GM13976 (cell line): ENCODE data around the gene TRIM27.
A peak's percentile ranks its signal among the peaks of the same experiment; 100 is the strongest.

ENCODE experiments used
- DNase-seq: peaks from one replicate; pipeline ENCODE4 v3.0.0; 2012; ENCODE audit warnings: low spot score
- CTCF ChIP-seq: IDR thresholded peaks from 2 replicates; pipeline ENCODE4 v1.5.1; 2012; ENCODE audit warnings: borderline replicate concordance, mild to moderate bottlenecking; ENCODE audit not compliant: insufficient read depth; ENCODE audit errors: extremely low read depth, missing control alignments, control extremely low read depth
- in situ Hi-C: fragments of 300-500 bp; cut with MboI; formaldehyde crosslinking; loops from one replicate; pipeline ENCODE4 v1.12.0; 2022; ENCODE audit warnings: low sequenced_read_pairs, mixed read lengths, inconsistent platforms; ENCODE audit not compliant: unreplicated experiment

TRIM27 gene

GRCh38 chr6:28896505-28897368 lies 27.0 kb downstream of the TRIM27 start:
- no peak for TF ChIP-seq CTCF
- DNase-seq = peak; percentile 63
- in situ Hi-C loops = no loop called here

- no peak for TF ChIP-seq CTCF
- in situ Hi-C loops = no loop called here
- peak; percentile 90 for DNase-seq
Observed at GRCh38 chr6:28895131-28895812, 28.5 kb downstream of the TRIM27 start.

DNA sequence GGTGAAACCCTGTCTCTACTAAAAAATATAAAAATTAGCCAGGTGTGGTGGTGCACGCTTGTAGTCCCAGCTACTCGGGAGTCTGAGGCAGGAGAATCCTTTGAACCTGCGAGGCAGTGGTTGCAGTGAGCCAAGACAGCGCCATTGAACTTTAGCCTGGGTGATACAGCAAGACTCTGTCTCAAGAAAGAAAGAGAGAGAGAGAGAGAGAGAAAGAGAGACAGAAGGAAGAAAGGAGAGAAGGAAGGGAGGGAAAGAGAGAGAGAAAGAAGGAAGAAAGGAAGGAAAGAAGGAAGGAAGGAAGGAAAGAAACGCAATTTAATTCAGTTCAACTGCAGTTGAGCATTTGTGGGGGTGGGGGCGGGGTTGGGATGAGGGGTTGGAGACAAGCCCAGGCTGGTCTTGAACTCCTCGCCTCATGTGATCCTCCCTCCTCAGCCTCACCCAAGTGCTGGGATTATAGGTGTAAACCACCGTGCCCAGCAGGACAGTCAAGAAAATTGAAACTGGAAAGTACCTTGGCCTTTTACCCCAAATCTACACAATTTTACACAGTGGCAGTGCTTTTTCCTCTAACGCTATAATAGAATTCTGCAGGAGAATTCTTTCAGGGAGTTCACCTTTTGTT lies 30.5 kb downstream of the TRIM27 start:
- DNase-seq = no peak
- in situ Hi-C loops = no loop called here
- no peak for TF ChIP-seq CTCF

- in situ Hi-C loops = no loop called here
- TF ChIP-seq CTCF = no peak
Observed at GRCh38 chr6:28892525-28892924, 31.3 kb downstream of the TRIM27 start.

DNA sequence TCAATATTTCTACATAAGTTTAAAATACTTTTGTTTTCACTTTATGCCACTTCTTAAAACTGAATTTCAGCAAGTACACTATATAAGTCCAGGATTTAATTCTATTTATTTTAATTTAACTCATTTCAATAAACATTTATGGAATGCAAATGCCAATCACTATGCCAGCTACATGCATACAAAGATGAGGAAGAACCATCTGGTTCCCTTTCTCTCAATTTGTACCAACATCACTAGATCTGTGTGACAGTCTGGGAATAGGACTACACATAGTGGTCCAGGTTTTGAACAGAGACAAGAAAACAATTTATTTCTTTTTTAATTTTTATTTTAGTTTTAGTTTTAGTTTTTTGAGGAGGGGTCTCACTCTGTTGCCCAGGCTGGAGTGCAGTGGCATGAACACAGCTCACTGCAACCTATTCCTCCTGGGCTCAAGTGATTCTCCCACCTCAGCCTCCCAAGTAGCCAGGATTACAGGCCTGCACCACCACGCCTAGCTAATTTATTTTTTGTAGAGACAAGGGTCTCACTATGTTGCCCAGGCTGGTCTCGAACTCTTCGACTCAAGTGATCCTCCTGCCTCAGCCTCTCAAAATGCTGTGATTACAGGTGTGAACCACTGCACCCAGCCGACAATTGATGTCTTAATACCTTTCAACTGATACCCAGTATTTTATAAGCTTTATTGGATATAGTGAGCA lies 35.8 kb downstream of the TRIM27 start:
- DNase-seq = no peak
- in situ Hi-C loops = no loop called here
- no peak for TF ChIP-seq CTCF

More at GRCh38 chr6:28892525-28892924, 31.3 kb downstream of the TRIM27 start:
- DNase-seq = no peak

- TF ChIP-seq CTCF = no peak
- in situ Hi-C loops = no loop called here
- DNase-seq = no peak
Observed at GRCh38 chr6:28886079-28886439, 37.7 kb downstream of the TRIM27 start.
